ENCODE results near the gene LGALS9C.
"Not testable (repeated sequence)": the region's sequence is repeated elsewhere in the genome, so short reads cannot be mapped to it uniquely, and the experiment has no call there.

GRCh38 chr17:18467001-18467400 lies 9.6 kb upstream of the LGALS9C start:
- TF ChIP-seq, protein P1, sequence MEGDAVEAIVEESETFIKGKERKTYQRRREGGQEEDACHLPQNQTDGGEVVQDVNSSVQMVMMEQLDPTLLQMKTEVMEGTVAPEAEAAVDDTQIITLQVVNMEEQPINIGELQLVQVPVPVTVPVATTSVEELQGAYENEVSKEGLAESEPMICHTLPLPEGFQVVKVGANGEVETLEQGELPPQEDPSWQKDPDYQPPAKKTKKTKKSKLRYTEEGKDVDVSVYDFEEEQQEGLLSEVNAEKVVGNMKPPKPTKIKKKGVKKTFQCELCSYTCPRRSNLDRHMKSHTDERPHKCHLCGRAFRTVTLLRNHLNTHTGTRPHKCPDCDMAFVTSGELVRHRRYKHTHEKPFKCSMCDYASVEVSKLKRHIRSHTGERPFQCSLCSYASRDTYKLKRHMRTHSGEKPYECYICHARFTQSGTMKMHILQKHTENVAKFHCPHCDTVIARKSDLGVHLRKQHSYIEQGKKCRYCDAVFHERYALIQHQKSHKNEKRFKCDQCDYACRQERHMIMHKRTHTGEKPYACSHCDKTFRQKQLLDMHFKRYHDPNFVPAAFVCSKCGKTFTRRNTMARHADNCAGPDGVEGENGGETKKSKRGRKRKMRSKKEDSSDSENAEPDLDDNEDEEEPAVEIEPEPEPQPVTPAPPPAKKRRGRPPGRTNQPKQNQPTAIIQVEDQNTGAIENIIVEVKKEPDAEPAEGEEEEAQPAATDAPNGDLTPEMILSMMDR (IDR thresholded peaks at IDR 0.05; ENCODE audit: insufficient read depth, low read length, poor library complexity, severe bottlenecking) = not testable (repeated sequence)
- TF ChIP-seq EZH2phosphoT487 (conservative IDR thresholded peaks at IDR 0.05; ENCODE audit: low read length) = not testable (repeated sequence)
